ENCODE data around the gene ORC2. TPM values are rescaled to one million over a fixed set of nuclear protein-coding genes. Genes with fewer than 3 reads are reported as not detected.

ORC2 gene
- total RNA-seq, 1 donor from 2014 or later, result 24.0 TPM

DNA sequence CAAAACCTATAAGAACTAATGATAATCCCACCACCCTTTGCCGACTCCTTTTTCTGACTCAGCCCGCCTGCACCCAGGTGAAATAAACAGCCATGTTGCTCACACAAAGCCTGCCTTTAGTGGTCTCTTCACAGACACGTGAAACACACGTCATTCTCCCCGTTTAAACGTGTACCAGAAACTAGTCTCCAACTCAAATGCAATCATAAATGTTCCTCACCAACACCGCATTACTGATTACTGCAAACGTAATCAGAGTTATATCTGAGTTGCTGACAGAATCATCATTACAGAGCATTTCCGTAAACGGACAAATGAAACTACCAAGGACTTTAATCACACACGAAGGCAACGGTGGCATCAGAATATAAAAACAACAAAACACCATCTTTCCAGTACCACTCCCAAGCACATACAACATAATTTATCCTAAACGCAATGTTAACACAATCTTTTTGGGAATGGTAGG lies 100.9 kb downstream of the ORC2 start:
- TF ChIP-seq, protein P1, sequence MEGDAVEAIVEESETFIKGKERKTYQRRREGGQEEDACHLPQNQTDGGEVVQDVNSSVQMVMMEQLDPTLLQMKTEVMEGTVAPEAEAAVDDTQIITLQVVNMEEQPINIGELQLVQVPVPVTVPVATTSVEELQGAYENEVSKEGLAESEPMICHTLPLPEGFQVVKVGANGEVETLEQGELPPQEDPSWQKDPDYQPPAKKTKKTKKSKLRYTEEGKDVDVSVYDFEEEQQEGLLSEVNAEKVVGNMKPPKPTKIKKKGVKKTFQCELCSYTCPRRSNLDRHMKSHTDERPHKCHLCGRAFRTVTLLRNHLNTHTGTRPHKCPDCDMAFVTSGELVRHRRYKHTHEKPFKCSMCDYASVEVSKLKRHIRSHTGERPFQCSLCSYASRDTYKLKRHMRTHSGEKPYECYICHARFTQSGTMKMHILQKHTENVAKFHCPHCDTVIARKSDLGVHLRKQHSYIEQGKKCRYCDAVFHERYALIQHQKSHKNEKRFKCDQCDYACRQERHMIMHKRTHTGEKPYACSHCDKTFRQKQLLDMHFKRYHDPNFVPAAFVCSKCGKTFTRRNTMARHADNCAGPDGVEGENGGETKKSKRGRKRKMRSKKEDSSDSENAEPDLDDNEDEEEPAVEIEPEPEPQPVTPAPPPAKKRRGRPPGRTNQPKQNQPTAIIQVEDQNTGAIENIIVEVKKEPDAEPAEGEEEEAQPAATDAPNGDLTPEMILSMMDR (IDR thresholded peaks at IDR 0.05), result no peak
- Mint-ChIP-seq H3K36me3 (ENCODE audit: unreplicated experiment) (peaks cover 29% of the 10 kb centered on the region), H3K27ac (ENCODE audit: unreplicated experiment) (peak overlapping the region; percentile 99), H3K9me3 (ENCODE audit: unreplicated experiment) (no peaks in the 10 kb centered on the region), H3K4me1 (ENCODE audit: unreplicated experiment) (peaks cover 46% of the 10 kb centered on the region), H3K27me3 (ENCODE audit: unreplicated experiment) (no peaks in the 10 kb centered on the region), H3K4me3 (ENCODE audit: unreplicated experiment) (peak overlapping the region; percentile 99)
- DNase-seq (ENCODE audit: extremely low spot score, unreplicated experiment), result no peak

DNA sequence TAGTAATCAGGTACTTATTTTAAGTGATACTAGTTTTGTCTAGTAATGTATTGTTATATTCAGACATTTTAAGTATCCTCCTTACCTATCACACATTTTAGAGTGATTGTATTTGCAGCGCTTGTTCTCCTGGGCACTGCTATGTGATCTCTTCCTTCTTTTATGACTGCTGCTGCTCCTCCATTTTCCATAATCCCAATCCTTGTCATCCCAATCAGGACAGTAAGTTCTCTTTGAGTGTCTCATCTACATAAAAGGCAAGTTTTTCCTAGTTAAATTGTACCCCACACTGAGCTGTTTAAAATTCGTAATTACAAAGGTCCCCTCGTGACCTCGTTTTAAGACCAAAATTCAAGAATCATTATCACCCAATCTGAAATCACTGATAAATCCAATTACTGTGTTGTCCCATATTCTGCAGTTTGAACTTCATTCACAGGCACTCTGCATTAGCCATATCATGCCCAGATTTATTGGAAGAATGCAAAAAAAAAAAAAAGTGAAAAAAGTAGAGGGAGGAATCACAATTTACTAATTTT lies 101.8 kb downstream of the ORC2 start:
- no peaks in the 10 kb centered on the region for H3K27me3 Mint-ChIP-seq (ENCODE audit: unreplicated experiment)
- TF ChIP-seq, protein P1 (IDR thresholded peaks at IDR 0.05), result no peak
- H3K4me1 Mint-ChIP-seq (ENCODE audit: unreplicated experiment), result peaks cover 40% of the 10 kb centered on the region
- no peaks in the 10 kb centered on the region for H3K9me3 Mint-ChIP-seq (ENCODE audit: unreplicated experiment)
- DNase-seq (ENCODE audit: extremely low spot score, unreplicated experiment), result no peak
- H3K4me3 Mint-ChIP-seq (ENCODE audit: unreplicated experiment), result peak overlapping the region; percentile 99
- H3K27ac Mint-ChIP-seq (ENCODE audit: unreplicated experiment), result peak overlapping the region; percentile 99
- peaks cover 36% of the 10 kb centered on the region for H3K36me3 Mint-ChIP-seq (ENCODE audit: unreplicated experiment)

DNA sequence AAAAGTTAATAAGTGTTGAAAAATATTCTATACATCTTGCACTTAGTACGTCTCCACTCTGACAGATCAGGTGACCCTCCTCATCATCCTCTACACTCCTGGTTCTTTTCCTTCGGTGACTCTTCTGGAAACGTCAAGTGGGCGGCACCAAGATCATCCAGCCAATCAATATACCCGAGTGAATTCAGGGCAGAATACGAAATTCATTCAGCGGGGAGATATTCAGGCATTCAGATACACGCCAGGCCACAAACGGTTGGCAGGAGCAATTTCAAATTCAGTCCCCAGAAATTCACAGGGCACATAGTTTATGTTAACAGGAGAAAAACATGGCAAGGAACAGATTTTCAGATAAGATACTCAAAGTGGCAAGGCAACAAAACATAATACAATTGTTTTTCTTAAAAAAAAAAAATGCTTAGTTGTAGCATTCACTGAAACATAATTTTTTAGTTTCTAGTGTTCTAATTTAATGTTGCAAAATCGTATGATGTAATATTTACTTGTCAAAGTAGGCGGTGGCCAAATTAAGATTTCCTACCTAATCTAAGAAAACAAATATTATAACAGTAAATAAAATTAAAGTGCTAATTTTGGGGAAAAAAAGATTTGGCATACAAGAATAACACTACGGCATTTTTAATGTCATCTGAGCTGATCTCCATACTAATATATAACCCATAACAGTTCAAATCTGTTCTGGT lies 103.2 kb downstream of the ORC2 start:
- H3K27ac Mint-ChIP-seq (ENCODE audit: unreplicated experiment), result peak overlapping the region; percentile 42
- H3K4me3 Mint-ChIP-seq (ENCODE audit: unreplicated experiment), result peak overlapping the region; percentile 99
- peaks cover 40% of the 10 kb centered on the region for H3K4me1 Mint-ChIP-seq (ENCODE audit: unreplicated experiment)
- no peaks in the 10 kb centered on the region for H3K27me3 Mint-ChIP-seq (ENCODE audit: unreplicated experiment)
- H3K36me3 Mint-ChIP-seq (ENCODE audit: unreplicated experiment), result peaks cover 42% of the 10 kb centered on the region
- no peaks in the 10 kb centered on the region for H3K9me3 Mint-ChIP-seq (ENCODE audit: unreplicated experiment)
- TF ChIP-seq, protein P1 (IDR thresholded peaks at IDR 0.05), result no peak
- DNase-seq (ENCODE audit: extremely low spot score, unreplicated experiment), result no peak

Other genes starting within 250 kb of the ORC2 start
- gene BZW1, start 151.8 kb downstream of the ORC2 start, total RNA-seq, result 199 and 214 TPM in 2 replicates
- 92.0 and 96.8 TPM in 2 replicates for gene CLK1, start 99.0 kb downstream of the ORC2 start, total RNA-seq
- gene PPIL3, start 74.6 kb downstream of the ORC2 start, total RNA-seq, result 49.7 and 50.8 TPM in 2 replicates
- 22.6 and 23.1 TPM in 2 replicates for gene NIF3L1, start 74.3 kb downstream of the ORC2 start, total RNA-seq
- gene HYCC2, start 108.0 kb upstream of the ORC2 start, total RNA-seq, result 16.8 and 18.9 TPM in 2 replicates
- 69.1 and 74.1 TPM in 2 replicates for gene NDUFB3, start 108.3 kb upstream of the ORC2 start, total RNA-seq
- 45.8 and 48.1 TPM in 2 replicates for gene CFLAR, start 152.5 kb upstream of the ORC2 start, total RNA-seq
- gene CASP10, start 219.5 kb upstream of the ORC2 start, total RNA-seq, result 0.35 TPM in 1 of 2 replicates, not detected in the other

All from osteocyte (in vitro differentiated cells).